Activated naive CD4-positive, alpha-beta T cell treated with anti-CD3 and anti-CD28 coated beads, Interleukin-2, amount 50 U/mL, for 72 hours (primary cell): ENCODE results near the gene COL1A1. TPM values are rescaled to one million over a fixed set of nuclear protein-coding genes. Genes with fewer than 3 reads are reported as not detected.

Experiments
- ATAC-seq, 2 donors: fragments of 150-1000 bp; cut with Tn5 transposase; 2 replicates each; pipeline ENCODE4 v1.10.0; 2021; ENCODE audit warnings: mild to moderate bottlenecking in 2 of 2, moderate library complexity in 2 of 2
- DNase-seq, 2 donors: peaks; one replicate each; pipeline ENCODE4 v3.0.0; 2021 to 2022; ENCODE audit warnings: low spot score in 2 of 2
- H3K27ac Mint-ChIP-seq, 2 donors: one replicate each; pipeline ENCODE4 v1.8.0; 2022; ENCODE audit warnings: mild to moderate bottlenecking in 2 of 2, mixed read lengths in 2 of 2
- H3K36me3 Mint-ChIP-seq, 2 donors: one replicate each; pipeline ENCODE4 v1.8.0; 2022; ENCODE audit warnings: mixed read lengths in 2 of 2
- H3K9me3 Mint-ChIP-seq, 2 donors: one replicate each; pipeline ENCODE4 v1.8.0; 2022; ENCODE audit warnings: mixed read lengths in 2 of 2
- total RNA-seq, 2 donors: library from RNA; stranded (reverse); gene quantifications; one replicate each; pipeline ENCODE4 v1.2.3, GENCODE V29; 2022

Gene COL1A1
- total RNA-seq, 2 donors from 2014 or later, result 0.48 to 3.0 TPM

- H3K36me3 Mint-ChIP-seq, result no peaks in the 10 kb centered on the region
- no peak for DNase-seq
Measured at GRCh38 chr17:50206604-50207293, 5.3 kb upstream of the COL1A1 start.

DNA sequence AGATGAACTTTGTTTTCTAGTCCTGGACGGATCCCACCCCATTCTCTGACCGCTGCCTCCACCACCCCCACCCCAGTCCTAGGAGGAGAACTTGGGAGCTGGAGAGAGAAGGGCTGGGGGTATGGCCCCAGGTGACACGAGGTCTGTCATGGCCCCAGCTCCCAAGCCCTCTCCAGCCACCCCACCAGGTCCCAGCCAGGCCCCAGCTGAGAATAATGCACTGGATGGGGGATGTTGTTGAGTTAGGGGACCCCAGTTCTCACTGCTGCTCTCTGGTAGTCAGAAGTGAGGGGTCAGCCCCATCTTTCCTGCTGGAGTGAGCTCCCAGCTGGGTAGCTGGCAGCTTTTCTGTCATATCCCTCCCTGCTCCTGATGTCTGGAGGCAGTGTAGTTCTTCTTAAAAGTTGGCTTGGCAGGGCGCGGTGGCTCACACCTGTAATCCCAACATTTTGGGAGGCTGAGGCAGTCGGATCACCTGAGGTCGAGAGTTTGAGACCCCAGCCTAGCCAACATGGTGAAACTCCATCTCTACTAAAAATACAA is 4.6 kb upstream of the COL1A1 start:
- no peak overlapping the region for H3K27ac Mint-ChIP-seq
- no peaks in the 10 kb centered on the region for H3K36me3 Mint-ChIP-seq
- H3K9me3 Mint-ChIP-seq, result no peaks in the 10 kb centered on the region
- no peak for DNase-seq
- ATAC-seq, result no peak

More at GRCh38 chr17:50206604-50207293, 5.3 kb upstream of the COL1A1 start:
- Mint-ChIP-seq H3K27ac (no peak overlapping the region), H3K9me3 (no peaks in the 10 kb centered on the region)
- ATAC-seq, result no peak

GRCh38 chr17:50205111-50205962 is 3.9 kb upstream of the COL1A1 start:
- no peaks in the 10 kb centered on the region for H3K9me3 Mint-ChIP-seq
- no peaks in the 10 kb centered on the region for H3K36me3 Mint-ChIP-seq
- no peak for ATAC-seq

DNA sequence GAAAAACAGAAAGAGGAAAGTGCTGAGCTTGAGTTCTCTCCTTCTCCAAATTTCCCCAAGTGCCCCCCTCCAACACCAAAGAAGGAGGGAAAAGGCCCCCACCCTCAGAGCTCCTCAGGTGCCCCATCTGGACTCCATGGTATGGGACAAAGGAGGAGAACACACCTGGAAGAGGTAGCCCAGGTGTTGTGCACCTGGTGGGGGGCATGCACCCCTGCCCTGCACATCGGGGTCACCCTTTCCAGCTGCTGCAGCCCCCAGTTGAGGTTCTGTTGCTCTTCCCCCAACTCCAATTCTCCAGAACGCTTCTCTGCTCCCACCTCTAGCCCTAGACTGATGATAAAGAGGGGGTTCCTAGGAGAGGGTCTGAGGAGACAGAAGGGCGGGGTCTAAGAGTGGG is 3.0 kb upstream of the COL1A1 start:
- H3K36me3 Mint-ChIP-seq, result no peaks in the 10 kb centered on the region
- H3K27ac Mint-ChIP-seq, result no peak overlapping the region
- ATAC-seq (no peak), DNase-seq (no peak)
- no peaks in the 10 kb centered on the region for H3K9me3 Mint-ChIP-seq

More at GRCh38 chr17:50205111-50205962, 3.9 kb upstream of the COL1A1 start:
- no peak for DNase-seq
- H3K27ac Mint-ChIP-seq, result no peak overlapping the region

GRCh38 chr17:50203604-50204345 is 2.3 kb upstream of the COL1A1 start:
- ATAC-seq (no peak), DNase-seq (no peak)
- Mint-ChIP-seq H3K9me3 (no peaks in the 10 kb centered on the region), H3K36me3 (no peaks in the 10 kb centered on the region), H3K27ac (no peak overlapping the region)

DNA sequence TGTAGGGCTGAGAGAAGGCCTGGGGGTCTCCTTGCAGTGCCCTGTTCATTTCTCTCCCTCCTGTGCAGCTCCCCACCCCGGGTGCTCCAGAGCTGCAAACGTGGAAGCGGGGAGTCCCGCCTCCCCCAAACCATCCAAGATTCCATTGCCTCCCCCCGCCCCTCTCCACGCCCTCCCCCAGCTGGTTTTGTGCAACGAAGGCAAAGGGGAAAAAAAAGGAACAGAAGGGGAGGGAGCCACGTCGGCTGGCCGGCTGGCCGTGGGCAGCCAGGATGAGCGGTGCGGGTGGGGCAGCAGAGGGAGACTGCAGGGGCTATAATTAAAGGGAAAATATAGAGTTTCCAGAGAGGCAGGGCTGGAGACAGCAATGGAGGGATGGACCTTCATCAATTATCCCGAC is 1.7 kb upstream of the COL1A1 start:
- Mint-ChIP-seq H3K9me3 (no peaks in the 10 kb centered on the region), H3K27ac (no peak overlapping the region), H3K36me3 (no peaks in the 10 kb centered on the region)
- no peak for DNase-seq
- no peak for ATAC-seq

DNA sequence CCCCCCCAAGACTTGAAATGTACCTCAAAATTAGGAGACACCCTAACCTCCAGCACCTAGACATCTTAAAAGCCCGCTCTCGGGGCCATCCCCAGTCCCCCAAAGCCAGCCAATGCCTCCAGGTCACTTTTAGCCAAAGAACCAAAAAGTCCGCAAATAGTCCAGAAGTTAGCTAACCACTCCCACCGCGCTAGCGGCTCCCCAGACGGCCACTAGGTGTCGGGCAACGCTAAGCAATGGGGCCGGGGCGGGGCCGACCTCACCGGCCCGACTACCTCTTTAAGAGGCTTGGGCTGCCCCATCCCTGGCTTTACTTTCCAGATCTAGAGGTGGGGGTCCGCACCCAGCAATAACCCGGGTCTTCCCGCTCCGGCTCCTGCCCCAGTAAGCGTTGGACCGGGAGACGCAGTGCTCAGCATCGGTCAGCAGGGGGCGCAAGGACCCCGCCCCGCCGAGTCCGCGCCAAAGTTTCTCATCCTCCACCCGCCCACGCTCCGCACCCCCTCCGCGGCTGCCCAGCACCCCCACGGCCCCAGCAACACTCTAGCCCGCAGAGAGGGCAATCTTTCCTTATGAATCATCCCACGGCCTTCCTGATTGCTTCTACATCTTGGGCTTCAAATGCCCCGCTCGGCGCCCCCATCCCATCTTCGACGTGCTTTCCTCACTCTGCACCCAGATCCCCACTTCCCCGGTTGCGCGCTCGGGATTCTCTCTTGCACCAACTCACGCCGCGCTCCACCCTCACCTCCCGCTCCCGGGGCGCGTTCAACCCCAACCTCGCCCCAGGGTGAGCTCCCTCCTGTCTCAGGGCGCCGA is 765 bp downstream of the COL1A1 start:
- no peaks in the 10 kb centered on the region for H3K9me3 Mint-ChIP-seq
- no peaks in the 10 kb centered on the region for H3K36me3 Mint-ChIP-seq
- peak overlapping the region in 1 of 2 donors; percentile 41 for H3K27ac Mint-ChIP-seq
- peak; percentile 84 to 90 for ATAC-seq
- peak; percentile 83 to 85 for DNase-seq

- H3K9me3 Mint-ChIP-seq, result no peaks in the 10 kb centered on the region
- H3K27ac Mint-ChIP-seq, result no peak overlapping the region
- H3K36me3 Mint-ChIP-seq, result no peaks in the 10 kb centered on the region
- ATAC-seq, result peak; percentile 66 to 89
- peak in 1 of 2 donors; percentile 48 for DNase-seq
Measured at GRCh38 chr17:50199803-50200456, 1.5 kb downstream of the COL1A1 start.

- no peak overlapping the region for H3K27ac Mint-ChIP-seq
- no peaks in the 10 kb centered on the region for H3K9me3 Mint-ChIP-seq
- H3K36me3 Mint-ChIP-seq, result no peaks in the 10 kb centered on the region
- DNase-seq (no peak), ATAC-seq (no peak)
Measured at GRCh38 chr17:50199211-50199802, 2.1 kb downstream of the COL1A1 start.

DNA sequence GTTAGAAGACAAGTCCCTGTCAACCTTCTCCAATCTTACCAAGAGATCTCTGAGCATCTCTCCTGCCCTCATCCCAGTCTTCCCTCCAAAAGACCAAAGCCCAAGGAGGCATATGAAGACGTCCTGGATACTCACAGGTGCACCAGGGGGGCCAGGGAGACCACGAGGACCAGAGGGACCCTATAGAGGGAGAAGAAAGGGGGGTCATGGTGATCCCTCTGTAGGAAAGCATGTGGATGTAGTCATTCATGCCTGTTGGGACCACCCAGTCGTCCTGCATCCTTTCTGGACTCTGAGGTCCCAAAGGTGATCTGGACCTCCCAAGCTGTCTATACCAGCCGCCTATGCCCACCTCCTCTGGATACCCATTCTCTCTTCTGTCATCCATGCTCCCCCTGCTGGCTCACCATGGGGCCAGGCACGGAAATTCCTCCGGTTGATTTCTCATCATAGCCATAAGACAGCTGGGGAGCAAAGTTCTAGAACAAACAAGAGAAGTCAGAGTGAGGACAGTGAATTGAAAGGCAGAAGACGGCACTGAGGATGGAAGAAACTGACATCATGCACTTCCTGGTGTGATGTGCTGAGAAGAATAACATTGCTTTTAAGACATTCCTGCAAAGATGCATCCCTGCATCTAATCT is 3.3 kb downstream of the COL1A1 start:
- no peak overlapping the region for H3K27ac Mint-ChIP-seq
- DNase-seq, result peak in 1 of 2 donors; percentile 70
- no peak for ATAC-seq
- no peaks in the 10 kb centered on the region for H3K36me3 Mint-ChIP-seq
- H3K9me3 Mint-ChIP-seq, result no peaks in the 10 kb centered on the region

GRCh38 chr17:50196826-50197225 is 4.6 kb downstream of the COL1A1 start:
- ATAC-seq, result no peak
- DNase-seq, result no peak
- no peaks in the 10 kb centered on the region for H3K36me3 Mint-ChIP-seq
- H3K27ac Mint-ChIP-seq, result peak overlapping the region in 1 of 2 donors; percentile 5
- no peaks in the 10 kb centered on the region for H3K9me3 Mint-ChIP-seq

GRCh38 chr17:50196036-50196435 is 5.4 kb downstream of the COL1A1 start:
- Mint-ChIP-seq H3K36me3 (no peaks in the 10 kb centered on the region), H3K9me3 (no peaks in the 10 kb centered on the region), H3K27ac (peak overlapping the region in 1 of 2 donors; percentile 5)
- DNase-seq, result no peak
- no peak for ATAC-seq

DNA sequence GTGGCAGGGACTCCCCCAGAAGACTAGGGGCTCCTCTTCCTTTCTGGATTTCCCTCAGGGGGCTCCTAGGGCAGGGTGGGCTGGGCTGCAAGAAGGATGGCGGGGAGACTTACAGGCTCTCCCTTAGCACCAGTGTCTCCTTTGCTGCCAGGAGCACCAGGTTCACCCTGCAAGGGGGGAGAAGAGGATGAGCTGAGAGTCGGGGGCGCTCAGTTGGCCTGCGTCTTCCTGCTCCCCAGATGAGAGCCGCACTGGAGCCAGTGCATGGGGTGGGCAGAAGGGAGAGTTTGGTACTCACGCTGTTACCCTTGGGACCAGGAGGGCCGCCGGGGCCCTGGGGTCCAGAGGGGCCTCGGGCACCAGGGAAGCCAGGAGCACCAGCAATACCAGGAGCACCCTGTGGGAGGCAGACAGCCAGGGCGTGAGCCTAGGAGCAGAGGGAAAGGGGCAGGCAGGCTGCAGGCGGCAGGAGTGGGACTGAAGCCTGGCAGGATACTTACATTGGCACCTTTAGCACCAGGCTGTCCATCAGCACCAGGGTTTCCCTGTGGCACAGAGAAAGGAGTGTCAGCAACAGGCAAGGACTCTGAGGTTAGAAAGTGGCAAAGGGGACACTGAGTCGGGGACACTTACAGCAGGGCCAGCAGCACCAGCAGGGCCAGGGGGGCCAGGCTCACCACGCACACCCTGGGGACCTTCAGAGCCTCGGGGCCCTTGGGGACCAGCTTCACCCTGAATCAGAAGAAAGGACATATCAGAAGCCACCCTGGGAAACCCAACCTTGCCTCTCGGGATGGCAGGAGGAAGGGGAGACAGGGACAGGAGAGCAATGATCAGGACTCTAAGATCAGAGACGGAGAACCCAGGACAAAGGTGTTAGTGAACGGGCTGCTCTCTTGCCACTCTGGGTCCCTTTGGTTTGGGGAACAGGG is 6.2 kb downstream of the COL1A1 start:
- no peaks in the 10 kb centered on the region for H3K36me3 Mint-ChIP-seq

More for the DNA sequence above, 6.2 kb downstream of the COL1A1 start:
- ATAC-seq (no peak), DNase-seq (no peak)
- no peaks in the 10 kb centered on the region for H3K9me3 Mint-ChIP-seq
- no peak overlapping the region for H3K27ac Mint-ChIP-seq
